Measurements from ENCODE around the gene GNG2.

The GNG2 gene

DNA sequence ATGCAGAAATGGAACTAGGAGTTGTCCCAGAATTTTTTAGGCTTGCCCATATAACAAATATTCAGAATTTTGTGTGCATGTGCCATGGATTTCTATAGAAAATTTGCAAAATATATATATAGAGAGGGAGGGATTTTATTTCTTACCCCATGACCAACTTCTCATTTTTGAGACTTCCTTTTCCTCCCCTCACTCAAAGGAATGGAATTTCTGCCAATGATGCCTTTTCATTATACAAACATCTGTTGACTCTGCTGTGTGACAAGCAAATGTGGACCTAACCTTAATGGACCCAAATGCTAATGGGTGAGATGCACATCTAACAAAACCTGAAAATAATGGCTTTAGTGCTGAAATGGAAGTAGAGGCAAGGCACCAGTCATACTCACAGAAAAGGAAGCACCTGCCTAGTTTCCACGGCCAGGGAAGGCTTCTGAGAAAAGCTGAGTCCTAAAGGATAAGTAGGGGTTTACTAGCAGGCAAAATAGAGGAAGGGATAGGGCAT lies 3.6 kb upstream of the GNG2 start:
- no peak for DNase-seq

DNA sequence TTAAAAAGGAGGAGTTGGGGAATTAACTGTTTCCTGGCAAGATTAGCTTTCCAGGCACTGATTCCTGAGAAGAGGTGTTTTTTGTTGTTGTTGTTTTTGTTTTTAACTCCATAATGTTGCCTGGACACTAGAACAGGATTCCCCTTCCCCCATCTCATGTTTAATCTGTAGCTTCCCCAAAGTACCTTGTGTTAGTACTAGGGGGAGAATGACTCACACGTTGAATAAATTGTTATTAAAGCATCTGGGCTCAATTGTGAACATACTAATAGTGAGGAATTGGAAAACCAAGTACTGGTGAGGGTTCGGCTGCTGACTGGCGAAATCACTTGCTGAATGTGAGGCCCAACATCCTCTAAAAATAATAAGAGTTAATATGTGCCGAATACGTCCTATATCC lies 1.3 kb upstream of the GNG2 start:
- no peak for DNase-seq

DNA sequence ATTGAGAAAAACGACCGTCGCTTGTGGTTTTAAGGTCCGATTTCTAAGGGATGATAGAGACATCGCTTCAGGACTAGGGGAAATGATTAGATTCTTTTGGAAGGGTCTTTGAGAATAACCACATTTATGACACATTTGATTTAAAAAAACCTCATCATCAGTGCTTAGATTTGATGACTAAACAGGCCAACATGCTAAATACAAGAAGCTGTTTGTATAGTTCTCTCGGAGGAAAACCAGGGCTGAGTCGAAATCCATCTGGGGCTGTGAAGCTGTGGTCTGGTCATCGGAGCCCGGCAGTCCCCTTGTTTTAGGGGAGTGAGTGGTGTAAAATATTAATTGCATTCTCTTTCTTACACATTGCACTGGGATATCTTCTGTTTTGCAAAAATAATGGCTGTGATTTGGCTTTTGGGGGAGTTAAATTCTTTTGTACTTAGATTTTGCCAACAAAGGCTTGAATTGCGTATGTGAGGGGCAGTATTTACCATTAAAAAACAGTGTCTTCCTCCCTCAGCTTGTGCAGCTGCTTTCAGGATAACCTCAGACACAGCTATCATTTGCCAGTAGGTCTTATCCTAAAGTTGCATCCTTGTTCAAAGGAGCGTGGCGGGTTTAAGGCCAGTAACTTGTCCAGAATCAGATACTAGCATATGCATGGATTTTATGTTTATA lies 550 bp downstream of the GNG2 start:
- no peak for DNase-seq

DNA sequence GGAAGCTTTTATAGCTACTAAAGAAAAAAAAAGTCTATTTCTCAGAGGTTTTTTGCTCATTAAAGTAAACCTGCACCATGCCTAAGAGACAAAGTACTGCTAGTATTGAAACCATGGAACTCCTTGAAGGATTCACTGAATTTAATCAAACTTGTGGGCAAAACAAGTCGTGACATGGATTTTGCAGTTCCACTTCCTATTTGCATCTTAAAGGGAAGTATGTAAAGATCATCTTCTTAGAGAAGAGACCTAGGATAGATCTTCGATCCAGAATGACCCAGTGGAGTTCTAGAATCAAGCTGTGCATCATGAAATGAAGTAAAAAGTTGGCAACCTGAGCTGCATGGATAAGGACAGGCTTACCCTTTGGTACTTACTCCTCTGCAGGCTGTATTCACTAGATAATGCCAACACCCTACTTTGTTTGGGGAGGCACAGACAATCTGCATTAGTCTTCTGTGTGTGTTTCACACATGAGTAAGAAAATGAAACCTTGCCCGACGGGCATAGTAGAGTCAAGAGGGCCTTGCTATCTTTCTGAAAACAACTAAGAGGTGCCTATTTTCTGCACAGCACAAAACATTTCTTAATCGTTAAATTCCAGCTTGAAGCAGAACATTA lies 1.9 kb downstream of the GNG2 start:
- no peak for DNase-seq

DNA sequence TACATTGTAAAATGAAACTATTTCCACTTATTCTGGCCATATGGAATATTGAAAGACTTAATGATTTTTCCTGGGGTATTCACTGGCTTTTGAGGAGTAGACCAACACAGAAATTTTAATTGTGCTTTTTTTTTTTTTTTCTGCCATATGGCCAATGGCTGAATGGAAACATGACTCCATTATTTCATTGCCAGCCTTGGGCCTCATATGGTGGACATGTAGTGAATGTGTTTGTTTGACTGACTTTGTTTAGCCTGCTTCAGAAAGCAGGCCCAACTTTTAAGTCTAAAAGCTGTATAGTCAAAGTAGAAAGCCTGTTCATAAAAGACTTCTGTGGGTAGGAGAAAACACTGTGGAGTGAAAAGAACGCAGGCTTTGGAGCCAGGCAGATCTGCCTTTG lies 2.4 kb downstream of the GNG2 start:
- DNase-seq = no peak

DNA sequence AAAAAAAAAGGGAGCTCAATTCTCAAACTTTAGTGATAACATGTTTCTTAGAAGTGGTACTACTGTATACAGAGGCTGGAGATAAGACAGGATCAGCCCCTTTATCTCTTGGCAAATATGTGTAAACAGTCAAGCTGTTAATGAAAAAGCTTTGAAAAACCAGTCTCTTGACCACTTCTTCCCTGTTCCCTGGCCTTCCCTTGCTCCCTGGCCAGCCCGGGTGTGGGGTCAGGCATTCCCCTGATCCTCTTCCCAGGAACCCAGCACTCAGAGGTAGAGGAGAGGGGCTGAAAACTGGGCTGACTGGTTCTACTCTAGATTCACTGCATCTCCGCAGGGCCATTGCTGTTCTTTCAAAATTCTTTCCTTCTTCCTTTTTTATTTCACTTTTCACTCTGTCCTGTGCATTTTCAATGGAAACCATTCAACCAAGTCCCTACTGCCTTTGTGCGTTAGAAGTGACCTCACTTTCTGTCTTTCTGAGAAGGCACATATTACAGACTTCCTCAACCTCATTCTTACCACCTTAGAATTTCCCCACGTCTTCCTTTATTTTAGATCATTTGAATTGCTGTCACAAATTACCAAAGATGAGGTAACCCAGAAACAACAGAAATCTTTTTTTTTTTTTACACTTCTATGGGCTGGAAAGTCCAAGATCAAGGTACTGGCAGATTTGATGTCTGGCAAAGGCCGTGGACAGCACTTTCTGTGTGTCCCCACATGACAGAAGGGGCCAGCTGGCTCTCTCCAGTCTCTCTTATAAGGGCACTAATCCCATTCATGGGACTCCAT lies 5.7 kb downstream of the GNG2 start:
- no peak for DNase-seq

DNA sequence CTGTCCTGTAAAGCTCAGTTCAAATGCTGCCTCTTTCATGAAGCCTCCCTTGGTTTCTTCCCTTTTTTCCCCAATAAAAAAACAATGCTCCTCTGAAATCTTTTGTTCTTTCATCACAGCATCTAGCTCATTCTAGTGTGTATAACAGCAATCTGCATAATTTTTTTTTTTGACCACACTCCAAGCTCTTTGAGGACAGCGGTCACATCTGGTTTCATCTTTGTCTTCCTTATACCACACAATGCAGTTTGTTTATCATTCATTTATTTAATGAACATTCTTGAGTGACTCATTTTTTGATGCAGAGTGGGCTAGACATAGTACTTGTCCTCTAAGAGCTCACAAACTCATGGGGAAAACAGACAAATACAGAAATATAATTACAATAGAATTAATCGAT lies 7.3 kb downstream of the GNG2 start:
- DNase-seq = no peak

DNA sequence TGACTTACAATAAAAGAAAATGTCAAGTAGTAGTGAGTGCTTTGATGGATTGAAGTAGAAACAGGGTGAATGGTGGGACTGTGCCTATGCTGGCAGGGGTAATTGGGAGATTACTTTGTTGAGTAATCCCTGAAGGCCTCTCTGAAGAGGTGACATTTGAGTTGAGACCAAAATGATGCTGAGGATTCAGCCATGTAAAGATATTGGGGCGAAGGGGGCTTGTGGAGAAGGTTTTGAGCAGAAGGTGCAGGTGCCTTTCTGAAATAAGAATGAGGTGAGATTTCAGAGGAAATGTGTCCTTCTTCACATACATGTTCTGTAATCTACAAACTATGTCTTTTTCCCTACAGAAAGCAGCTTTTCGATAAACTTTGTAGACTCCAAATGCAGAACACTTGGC lies 8.0 kb downstream of the GNG2 start:
- no peak for DNase-seq

DNA sequence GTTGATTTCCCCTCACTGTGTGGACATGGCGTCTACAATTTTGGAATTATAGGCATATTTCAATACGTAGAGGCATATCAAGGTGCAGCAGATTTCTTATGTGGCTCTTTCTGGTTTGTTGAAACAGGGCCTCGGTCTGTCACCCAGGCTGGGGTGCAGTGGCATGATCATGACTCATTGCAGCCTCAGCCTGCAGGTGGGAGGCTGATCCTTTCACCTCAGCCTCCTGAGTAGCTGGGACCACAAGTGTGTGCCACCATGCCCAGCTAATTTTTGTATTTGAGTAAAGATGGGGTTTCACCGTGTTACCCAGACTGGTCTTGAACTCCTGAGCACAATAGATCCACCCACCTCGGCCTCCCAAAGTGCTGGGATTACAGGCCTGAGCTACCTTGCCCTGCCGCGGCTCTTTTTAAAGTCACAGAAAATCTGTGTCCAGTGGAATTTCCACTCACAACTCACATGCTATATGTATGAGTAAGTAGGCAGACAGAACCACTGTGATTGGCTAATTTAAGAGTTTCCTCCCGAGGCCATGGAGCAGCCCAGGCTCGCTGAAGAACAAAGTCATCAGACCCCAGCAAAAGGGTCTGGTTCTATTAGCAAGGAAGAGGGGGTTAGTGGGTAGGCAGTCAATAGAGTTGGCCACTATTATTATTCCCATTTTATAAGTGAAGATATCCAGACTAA lies 9.1 kb downstream of the GNG2 start:
- no peak for DNase-seq

DNA sequence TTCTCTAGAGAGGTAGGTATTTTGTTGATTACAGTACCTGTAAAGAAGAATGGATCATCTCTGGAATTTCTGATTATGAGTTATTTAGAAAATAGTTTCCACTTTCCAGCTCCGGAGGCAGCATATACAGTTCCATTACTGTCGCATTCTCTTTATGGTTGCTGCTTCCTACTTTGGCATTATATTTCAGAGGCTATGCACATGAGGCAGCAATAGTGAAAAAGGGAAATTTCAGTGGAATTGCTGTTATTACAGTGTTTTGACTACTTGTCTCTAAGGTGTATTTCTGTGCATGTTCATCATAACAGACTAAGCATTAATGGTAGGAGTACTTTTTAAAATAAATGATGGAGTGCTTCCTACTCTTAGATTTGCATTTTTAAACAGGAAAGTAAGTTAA lies 10.2 kb downstream of the GNG2 start:
- no peak for DNase-seq

DNA sequence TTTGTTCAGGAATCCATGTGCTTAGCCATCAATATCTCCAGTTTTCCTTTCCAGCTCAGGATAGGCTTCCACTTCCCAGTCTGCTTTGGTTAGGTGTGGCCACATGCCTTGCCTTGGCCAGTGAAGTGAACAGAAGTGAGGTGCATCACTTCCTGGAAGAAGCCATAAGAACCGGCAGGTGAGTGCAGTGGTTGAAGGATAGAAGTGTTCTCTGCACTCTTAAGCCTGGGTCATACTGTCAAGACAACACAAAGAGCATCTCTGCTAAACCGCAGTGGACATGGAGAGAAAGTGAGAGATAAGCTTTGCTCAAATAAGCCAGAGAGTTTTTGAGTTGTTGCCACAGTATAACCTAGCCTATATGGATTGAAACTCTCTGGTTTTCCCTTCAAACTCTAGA lies 11.4 kb downstream of the GNG2 start:
- DNase-seq = no peak

DNA sequence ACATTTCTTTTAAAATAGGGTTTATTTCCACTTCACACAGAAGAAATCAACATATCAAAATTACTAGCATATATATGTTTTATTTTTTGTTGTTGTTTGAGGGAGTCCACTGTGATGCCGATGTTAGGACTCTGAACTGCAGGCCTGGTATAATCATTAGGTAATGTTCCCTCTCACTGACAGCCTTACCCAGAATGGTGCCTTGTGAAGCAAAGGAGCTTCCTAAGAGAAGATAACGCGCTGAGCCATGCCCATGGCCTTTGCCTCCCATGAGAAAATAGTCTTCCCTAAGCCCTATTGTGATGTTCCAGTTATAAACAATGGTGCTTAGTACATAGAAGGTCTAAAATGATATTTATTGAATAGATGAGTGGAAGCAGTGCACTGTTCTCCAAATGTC lies 12.0 kb downstream of the GNG2 start:
- no peak for DNase-seq

DNA sequence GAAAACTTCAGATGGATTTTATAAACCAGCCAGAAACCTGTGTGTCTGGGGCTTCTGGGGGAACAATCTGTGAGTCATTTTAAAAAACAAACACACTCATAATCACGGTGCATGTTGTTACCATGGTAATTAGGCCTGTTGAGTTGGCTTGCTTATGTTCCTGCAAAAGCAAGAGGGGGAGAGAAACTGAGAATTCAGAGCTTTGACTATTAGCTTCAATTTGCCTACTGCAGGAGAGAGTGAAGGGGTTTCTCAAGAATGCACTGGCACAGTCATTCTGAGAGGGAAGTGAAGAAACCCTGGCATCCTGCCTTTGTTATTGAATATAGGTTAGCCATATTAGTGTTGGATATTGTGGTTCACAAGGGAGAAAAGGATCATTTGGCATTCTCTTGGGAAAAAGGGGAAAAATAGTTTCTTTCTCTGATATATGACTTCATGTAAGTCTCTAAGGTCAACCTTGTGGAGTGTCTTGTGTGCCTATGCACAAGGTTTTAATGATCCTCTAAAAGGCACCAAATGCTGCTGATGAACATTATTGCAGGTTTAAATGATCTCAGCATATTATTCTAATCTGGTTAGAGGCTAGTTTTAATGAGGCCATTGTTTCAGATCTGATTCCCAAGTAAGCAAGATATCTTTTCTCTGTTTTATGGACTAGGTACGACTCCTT lies 12.9 kb downstream of the GNG2 start:
- no peak for DNase-seq

DNA sequence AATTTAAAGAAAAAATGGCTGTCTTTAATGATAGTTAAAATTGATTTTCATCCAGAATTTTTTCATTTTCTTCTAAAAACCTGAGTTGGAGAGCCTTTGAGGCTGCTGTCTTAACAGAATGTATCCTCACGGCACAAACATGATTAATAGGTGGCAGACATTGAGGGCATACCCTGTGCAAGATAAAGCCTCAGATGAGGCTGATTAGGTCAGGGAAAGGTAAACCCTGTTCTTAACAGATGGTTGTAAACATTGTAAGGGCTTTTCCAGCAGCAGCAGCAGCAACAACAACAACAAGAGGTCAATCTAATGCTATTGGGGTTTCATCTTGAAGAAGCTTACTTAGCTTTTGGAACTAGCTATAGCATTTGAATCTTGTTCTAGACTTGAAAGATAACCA lies 17.4 kb downstream of the GNG2 start:
- DNase-seq = no peak

DNA sequence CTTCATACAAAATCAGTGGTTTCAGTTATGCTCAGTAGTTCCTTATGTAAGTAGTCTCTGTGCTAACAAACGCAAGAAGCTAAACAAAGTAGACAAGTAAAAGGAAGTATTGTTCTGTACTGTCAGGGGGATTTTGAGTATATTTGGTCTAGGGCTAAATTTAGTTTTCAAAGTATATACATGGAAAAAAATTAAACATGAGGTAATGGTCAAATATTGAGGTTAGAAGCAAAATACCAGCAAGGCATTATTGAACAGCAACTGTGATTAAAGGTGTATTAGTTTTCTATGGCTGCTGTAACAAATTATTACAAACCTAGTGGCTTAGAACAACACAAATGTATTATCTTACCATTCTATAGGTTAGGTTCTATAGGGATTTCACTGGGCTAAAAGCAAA lies 18.8 kb downstream of the GNG2 start:
- DNase-seq = no peak

DNA sequence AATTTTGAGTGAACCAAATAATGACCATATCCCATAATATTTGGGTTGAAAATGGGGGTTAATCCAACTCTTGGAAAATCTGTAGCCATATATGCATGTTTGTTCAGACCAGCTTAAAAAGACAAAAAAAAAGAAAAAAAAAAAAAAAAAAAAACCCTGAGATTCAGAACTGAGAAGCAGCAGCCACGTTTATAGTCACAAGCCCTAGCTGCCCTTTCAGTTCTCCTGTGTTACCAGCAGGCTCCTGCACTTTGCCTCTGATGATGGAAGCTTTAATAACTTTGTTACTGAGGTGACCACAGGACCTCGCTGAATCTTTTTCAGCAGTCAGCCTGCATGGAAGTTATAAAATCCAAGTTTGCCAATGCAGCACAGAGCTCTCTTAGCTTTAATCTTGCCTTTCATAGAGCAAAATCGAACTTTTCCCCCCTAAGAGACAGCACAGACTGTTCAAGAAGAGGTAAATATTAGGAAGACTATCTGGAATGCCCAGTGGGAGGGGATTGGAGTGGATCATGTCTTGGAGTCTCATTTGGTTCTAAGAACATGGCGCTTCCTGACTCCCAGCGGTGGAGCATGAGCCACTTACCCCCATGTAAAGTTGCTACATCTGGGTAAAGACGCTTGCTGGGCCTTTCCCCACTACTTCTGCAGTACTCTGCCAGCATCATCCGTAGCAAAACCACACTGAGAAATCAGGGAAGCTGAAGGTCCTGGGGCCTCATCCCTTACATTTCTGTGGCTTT lies 20.6 kb downstream of the GNG2 start:
- DNase-seq = no peak

DNA sequence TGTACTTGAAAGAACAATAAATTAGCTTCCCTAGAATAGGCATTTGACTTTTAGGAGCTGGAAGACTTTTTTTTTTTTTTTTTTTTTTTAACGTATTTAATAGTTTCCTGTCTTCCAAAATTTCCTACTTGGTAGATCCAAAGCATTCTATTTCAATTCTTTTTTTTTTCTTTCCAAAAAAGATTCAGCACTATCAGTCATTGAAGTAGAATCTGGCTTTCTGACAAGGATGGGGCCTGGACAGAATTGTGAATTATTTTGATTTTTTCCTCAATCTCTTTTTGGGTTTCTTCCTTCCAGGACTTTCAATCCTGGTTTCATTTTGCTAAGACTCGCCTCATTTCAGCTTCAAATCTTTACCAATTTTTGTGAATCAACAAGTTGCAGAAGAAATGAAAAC lies 21.2 kb downstream of the GNG2 start:
- DNase-seq = no peak

DNA sequence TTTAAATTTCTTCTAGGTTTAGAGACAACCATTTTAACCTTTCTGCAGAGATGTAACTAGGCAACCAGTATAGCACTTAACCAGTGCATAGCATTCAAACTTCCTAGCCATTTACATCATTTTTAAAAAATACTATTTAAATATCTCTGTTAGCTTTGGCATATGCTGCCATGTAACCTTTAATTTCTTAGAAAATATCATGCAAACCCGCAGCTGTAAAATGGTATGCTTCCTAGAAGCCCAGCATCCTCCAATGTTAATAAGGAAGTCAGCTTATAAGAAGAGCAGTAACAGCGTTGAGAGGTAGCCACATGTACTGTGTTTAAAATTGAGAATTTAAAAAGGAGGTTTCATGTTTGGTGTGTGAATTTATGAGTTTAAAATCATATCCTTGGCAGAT lies 22.8 kb downstream of the GNG2 start:
- no peak for DNase-seq

DNA sequence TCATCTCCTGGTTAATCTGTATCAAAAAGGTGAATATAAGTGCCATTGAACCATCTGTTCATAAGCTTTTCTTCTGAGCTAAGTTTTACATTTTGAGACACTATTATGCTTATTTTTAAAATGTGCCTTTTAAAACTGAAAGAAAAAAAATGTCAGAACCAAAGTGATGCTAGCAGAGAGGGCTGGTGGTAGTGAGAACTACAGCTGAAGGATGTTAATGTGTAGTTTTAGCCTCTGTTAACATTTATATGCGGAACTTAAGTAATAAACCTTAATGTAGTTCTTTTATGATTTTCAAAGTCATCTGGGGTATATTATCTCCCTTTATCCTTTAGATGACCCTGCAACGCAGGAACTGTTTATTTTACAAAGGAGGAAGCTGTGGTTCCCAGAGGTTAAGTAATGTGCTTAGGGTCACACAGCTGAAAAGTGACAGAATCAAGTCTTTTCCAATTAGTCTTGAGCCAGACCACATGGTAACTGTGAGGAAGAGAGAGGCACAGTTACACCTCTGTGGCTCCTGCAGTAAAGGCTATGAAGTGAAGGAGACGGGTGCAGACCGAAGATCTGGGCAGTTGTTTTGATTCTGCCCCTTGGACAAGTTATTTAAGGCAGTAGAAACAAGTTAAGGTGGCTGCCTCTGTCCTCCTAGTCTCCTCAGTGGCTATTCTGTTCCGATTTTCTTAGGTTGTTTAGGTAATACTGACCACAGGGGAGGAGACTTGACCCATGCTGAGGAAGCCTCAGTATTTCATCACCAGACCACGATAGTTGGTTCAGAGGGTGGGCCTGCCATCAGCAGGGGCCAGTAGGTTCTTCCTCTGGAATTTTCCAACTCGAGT lies 23.9 kb downstream of the GNG2 start:
- DNase-seq = no peak

DNA sequence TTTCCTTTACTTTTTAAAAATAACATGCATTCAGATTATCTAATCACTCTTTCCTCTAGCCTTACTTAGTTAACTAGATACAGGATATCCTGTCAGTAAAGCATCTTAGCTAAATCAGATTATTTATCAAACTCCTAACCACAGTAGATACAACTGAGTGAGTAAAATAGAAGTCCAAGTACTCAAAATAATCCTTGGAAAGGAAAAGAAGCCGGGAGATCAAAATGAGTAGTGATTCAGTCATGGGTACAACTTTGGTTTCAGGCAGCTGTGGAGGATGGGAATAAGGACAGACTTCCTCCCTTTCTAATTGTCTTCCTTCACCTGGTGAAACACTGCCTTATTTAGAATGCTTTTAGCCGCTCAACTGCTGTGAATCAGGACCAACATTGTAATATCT lies 29.4 kb downstream of the GNG2 start:
- DNase-seq = no peak

DNA sequence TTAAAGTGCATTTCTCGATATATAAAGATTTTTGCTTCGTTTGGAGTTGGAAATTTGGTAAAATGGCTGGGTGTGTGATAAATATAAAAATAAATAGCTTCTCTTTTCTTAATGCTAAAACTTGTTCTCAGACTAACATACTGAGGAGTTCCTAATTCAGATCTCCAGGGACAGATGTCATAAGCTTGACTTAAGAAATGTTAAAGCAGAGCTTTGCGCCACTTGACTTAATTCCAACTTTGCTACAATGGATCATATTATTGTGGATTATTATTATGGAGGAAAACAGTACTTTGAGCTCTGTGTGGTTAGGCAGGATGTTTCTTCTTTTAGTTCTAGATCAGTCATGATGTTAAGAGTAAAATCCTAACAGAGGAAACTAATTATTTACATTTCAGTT lies 33.8 kb downstream of the GNG2 start:
- DNase-seq = no peak
